PFSK-1 (cell line): ENCODE measurements around the gene DNAH17.

Source experiments
- FOXP2 ChIP-seq: optimal IDR thresholded peaks from 2 replicates; pipeline ENCODE3; 2011; ENCODE audit warnings: borderline replicate concordance, control low read depth, inconsistent platforms; ENCODE audit not compliant: insufficient read depth; ENCODE audit errors: extremely low read length, extremely low read depth
- POLR2AphosphoS5 ChIP-seq: IDR thresholded peaks from 2 replicates; pipeline ENCODE4 v1.6.1; 2012; ENCODE audit warnings: low read depth, mild to moderate bottlenecking, control low read depth, low read length, moderate library complexity
- REST ChIP-seq, 2 experiments: IDR thresholded peaks; 2 replicates each; pipeline versions ENCODE4 v1.6.1 to v1.8.0; 2011 to 2012; ENCODE audit warnings: low read depth in 2 of 2, low read length in 2 of 2, control low read depth in 1 of 2, inconsistent platforms in 1 of 2, mild to moderate bottlenecking in 1 of 2, moderate library complexity in 1 of 2; ENCODE audit not compliant: insufficient read depth in 1 of 2
- SIN3A ChIP-seq: IDR thresholded peaks from 2 replicates; pipeline ENCODE4 v1.6.1; 2012; ENCODE audit warnings: mild to moderate bottlenecking, low read length, moderate library complexity, borderline replicate concordance; ENCODE audit not compliant: insufficient read depth
- TAF1 ChIP-seq: IDR thresholded peaks from 2 replicates; pipeline ENCODE4 v1.6.1; 2012; ENCODE audit warnings: low read length, control low read depth, borderline replicate concordance; ENCODE audit not compliant: insufficient read depth

GRCh38 chr17:78556812-78557211 is 20.4 kb downstream of the DNAH17 start:
- TF ChIP-seq POLR2AphosphoS5 (no peak), TAF1 (no peak), REST (IDR thresholded peaks at IDR 0.05; ENCODE audit: insufficient read depth in 1 of 2, low read depth in 2 of 2, low read length in 2 of 2) (no peak), SIN3A (no peak), FOXP2 (no peak)
